HAP-1 (cell line): ENCODE data around the gene DLG2.
A peak's percentile ranks its signal among the peaks of the same experiment; 100 is the strongest.
"Not testable (repeated sequence)": the region's sequence is repeated elsewhere in the genome, so short reads cannot be mapped to it uniquely, and the experiment has no call there.

Experiments
- DNase-seq, 2 experiments: peaks; one replicate each; pipeline ENCODE4 v3.0.0-alpha.2; 2016 to 2020; ENCODE audit warnings: low spot score in 2 of 2
- H3K27me3 ChIP-seq: fragments of 250-450 bp; sonication (Bioruptor Pico); 2 replicates; pipeline ENCODE4 v1.5.1; 2020; ENCODE audit warnings: low read depth, mild to moderate bottlenecking, moderate library complexity
- H3K36me3 ChIP-seq: fragments of 250-450 bp; sonication (Bioruptor Pico); replicated peaks from 2 replicates; pipeline ENCODE4 v1.5.1; 2020; ENCODE audit warnings: mild to moderate bottlenecking
- H3K4me1 ChIP-seq: fragments of 250-450 bp; sonication (Bioruptor Pico); 2 replicates; pipeline ENCODE4 v1.5.1; 2020; ENCODE audit warnings: mild to moderate bottlenecking
- H3K4me3 ChIP-seq: fragments of 250-450 bp; sonication (Bioruptor Pico); 2 replicates; pipeline ENCODE4 v1.5.1; 2020; ENCODE audit warnings: mild to moderate bottlenecking, moderate library complexity
- H3K9me3 ChIP-seq: fragments of 250-450 bp; sonication (Bioruptor Pico); 2 replicates; pipeline ENCODE4 v1.5.1; 2020; ENCODE audit warnings: mild to moderate bottlenecking, moderate library complexity
- in situ Hi-C: fragments of 300-500 bp; cut with MboI; formaldehyde crosslinking; loops from 3 replicates; pipeline ENCODE4 v1.14.3; 2020; ENCODE audit warnings: low sequenced_read_pairs, inconsistent platforms, mixed read lengths

The DLG2 gene

GRCh38 chr11:83736684-83737083 is 1890.5 kb downstream of the DLG2 start:
- H3K9me3 ChIP-seq, result no peaks in the 10 kb centered on the region
- H3K4me1 ChIP-seq, result no peaks in the 10 kb centered on the region
- no peaks in the 10 kb centered on the region for H3K36me3 ChIP-seq
- DNase-seq, result no peak
- no peaks in the 10 kb centered on the region for H3K27me3 ChIP-seq
- no peak overlapping the region for H3K4me3 ChIP-seq
- in situ Hi-C loops, result no loop called here

- Histone ChIP-seq H3K36me3 (no peaks in the 10 kb centered on the region), H3K9me3 (no peaks in the 10 kb centered on the region), H3K27me3 (0 out of 2 replicates have a peak, but pooled peaks cover 2% of the 10 kb centered on the region), H3K4me3 (no peak overlapping the region), H3K4me1 (no peaks in the 10 kb centered on the region)
- no peak for DNase-seq
- in situ Hi-C loops, result no loop called here
Observed at GRCh38 chr11:83734120-83734519, 1893.0 kb downstream of the DLG2 start.

GRCh38 chr11:83731288-83731687 is 1895.9 kb downstream of the DLG2 start:
- H3K27me3 ChIP-seq, in situ Hi-C loops, H3K4me1 ChIP-seq, H3K36me3 ChIP-seq, DNase-seq, H3K9me3 ChIP-seq, H3K4me3 ChIP-seq: not testable (repeated sequence)

GRCh38 chr11:83728281-83728680 is 1898.9 kb downstream of the DLG2 start:
- Histone ChIP-seq H3K4me3 (no peak overlapping the region), H3K4me1 (no peaks in the 10 kb centered on the region), H3K36me3 (no peaks in the 10 kb centered on the region), H3K9me3 (no peaks in the 10 kb centered on the region), H3K27me3 (peaks cover 6% of the 10 kb centered on the region; the same call in 1 of the 2 replicates)
- DNase-seq, result no peak
- in situ Hi-C loops, result no loop called here

- Histone ChIP-seq H3K4me1 (no peaks in the 10 kb centered on the region), H3K4me3 (no peak overlapping the region), H3K9me3 (no peaks in the 10 kb centered on the region), H3K36me3 (no peaks in the 10 kb centered on the region), H3K27me3 (peaks cover 6% of the 10 kb centered on the region; the same call in 1 of the 2 replicates)
- no peak for DNase-seq
- in situ Hi-C loops, result no loop called here
Observed at GRCh38 chr11:83727251-83727650, 1899.9 kb downstream of the DLG2 start.

DNA sequence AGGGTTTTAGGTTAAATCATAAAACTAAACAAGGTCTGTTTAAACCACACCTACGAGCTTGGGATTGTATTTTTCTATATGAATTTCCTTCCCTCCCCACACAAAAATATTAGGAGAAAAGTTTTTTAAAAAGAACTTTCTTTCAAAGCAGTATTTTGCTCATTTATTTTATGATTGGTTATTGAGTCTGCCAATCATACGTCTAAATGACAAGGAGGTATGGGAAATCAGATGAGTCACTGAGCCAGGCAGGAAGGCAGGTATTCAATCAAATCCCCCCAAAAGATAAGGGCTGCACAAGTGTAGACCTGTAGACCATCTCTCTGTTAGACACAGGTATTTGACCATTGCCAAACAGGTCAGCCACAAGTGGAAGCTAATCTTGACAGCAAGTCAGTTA is 1900.8 kb downstream of the DLG2 start:
- no peaks in the 10 kb centered on the region for H3K4me1 ChIP-seq
- H3K27me3 ChIP-seq, result peaks cover 6% of the 10 kb centered on the region; the same call in 1 of the 2 replicates
- in situ Hi-C loops, result no loop called here
- H3K9me3 ChIP-seq, result no peaks in the 10 kb centered on the region
- no peak for DNase-seq
- no peak overlapping the region for H3K4me3 ChIP-seq
- H3K36me3 ChIP-seq, result no peaks in the 10 kb centered on the region

- no peaks in the 10 kb centered on the region for H3K9me3 ChIP-seq
- in situ Hi-C loops, result no loop called here
- no peak for DNase-seq
- peaks cover 6% of the 10 kb centered on the region; the same call in 1 of the 2 replicates for H3K27me3 ChIP-seq
- H3K36me3 ChIP-seq, result no peaks in the 10 kb centered on the region
- H3K4me1 ChIP-seq, result no peaks in the 10 kb centered on the region
- H3K4me3 ChIP-seq, result no peak overlapping the region
Observed at GRCh38 chr11:83725728-83726127, 1901.4 kb downstream of the DLG2 start.

GRCh38 chr11:83725269-83725560 is 1901.9 kb downstream of the DLG2 start:
- no peak overlapping the region for H3K4me3 ChIP-seq
- DNase-seq, result no peak
- H3K9me3 ChIP-seq, result no peaks in the 10 kb centered on the region
- peaks cover 6% of the 10 kb centered on the region; the same call in 1 of the 2 replicates for H3K27me3 ChIP-seq
- in situ Hi-C loops, result no loop called here
- no peaks in the 10 kb centered on the region for H3K36me3 ChIP-seq
- no peaks in the 10 kb centered on the region for H3K4me1 ChIP-seq

GRCh38 chr11:83723999-83724398 is 1903.1 kb downstream of the DLG2 start:
- H3K9me3 ChIP-seq, result no peaks in the 10 kb centered on the region
- in situ Hi-C loops, result no loop called here
- no peaks in the 10 kb centered on the region for H3K4me1 ChIP-seq
- DNase-seq, result peak; percentile 11 to 40
- peaks cover 4% of the 10 kb centered on the region; the same call in 1 of the 2 replicates for H3K27me3 ChIP-seq
- H3K36me3 ChIP-seq, result no peaks in the 10 kb centered on the region
- no peak overlapping the region for H3K4me3 ChIP-seq

DNA sequence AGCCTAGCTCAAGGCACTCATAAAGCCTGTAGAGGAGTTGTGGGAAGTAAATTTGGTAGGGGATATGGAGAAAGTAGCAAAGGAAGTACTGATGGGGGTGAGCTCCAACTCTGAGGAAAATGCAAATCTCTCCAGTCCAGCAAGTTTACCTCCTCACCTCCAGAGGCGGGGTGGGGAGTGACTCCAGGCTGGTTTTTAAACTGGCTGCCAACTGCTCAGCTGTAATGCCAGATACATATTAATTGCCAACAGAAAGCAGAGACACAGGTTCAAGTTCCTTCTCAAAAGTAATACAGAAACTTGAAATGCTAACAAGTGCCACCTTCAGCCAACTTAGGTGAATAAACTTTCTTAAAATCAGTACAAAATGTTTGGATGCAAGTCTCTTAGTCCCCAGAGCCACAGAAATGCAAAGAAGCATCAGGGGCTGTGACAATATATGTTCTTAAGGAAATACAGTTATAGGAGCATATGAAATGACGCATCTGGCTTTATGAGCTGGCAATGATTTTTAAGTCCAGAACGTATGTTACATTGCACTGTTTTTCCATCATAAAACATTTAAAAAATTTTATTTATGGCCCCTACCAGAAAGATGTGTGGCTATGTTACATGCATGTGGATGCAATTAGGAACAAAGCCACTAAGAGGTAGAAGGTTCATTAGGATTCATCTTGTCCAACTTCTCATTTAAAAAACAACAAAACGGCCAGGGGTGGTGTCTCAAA is 1904.6 kb downstream of the DLG2 start:
- Histone ChIP-seq H3K36me3 (no peaks in the 10 kb centered on the region), H3K4me3 (no peak overlapping the region), H3K27me3 (peaks cover 2% of the 10 kb centered on the region; the same call in 1 of the 2 replicates), H3K9me3 (no peaks in the 10 kb centered on the region), H3K4me1 (no peaks in the 10 kb centered on the region)
- in situ Hi-C loops, result no loop called here
- DNase-seq, result no peak

DNA sequence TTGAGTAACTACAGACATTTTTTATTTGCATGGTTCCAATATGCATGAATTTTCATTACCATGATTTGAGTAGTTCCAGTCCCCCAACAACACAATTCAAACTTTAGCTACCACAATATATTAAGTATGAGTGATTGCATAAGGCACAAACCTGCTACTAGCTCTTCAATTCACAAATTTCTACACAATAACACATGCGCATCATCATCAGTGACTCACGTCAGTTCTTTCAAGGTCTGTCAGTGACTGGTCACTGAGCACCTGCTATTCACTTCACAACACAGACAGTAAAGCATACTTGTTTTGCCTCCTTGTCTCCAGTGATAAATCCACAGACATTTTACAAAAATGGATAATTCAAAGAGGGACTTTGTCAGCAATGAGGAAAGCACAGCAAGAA is 1905.9 kb downstream of the DLG2 start:
- Histone ChIP-seq H3K36me3 (no peaks in the 10 kb centered on the region), H3K4me1 (no peaks in the 10 kb centered on the region), H3K4me3 (no peak overlapping the region), H3K9me3 (no peaks in the 10 kb centered on the region), H3K27me3 (peaks cover 2% of the 10 kb centered on the region; the same call in 1 of the 2 replicates)
- no peak for DNase-seq
- in situ Hi-C loops, result no loop called here

GRCh38 chr11:83720675-83721074 is 1906.5 kb downstream of the DLG2 start:
- Histone ChIP-seq H3K27me3 (peaks cover 2% of the 10 kb centered on the region; the same call in 1 of the 2 replicates), H3K4me3 (no peak overlapping the region), H3K9me3 (no peaks in the 10 kb centered on the region), H3K4me1 (no peaks in the 10 kb centered on the region), H3K36me3 (no peaks in the 10 kb centered on the region)
- no peak for DNase-seq
- in situ Hi-C loops, result no loop called here

DNA sequence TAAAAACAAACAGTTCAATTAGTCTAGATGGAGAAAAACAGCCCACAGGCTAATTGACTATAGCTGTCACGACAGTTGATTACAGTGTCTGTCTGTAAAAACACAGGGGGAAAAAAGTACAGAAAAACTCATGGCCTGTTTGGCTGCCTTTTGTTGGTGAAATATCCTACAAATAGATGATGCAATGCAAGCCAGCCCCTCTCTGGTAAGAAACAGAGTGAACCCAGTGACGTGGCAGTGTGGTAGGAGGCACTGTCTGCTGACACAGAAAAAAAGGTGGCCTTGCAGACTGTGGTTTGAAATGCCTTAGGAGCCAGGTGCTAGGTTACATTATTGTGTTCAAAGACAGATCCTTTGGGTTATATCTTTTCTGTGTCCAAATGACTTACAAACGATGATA is 1909.6 kb downstream of the DLG2 start:
- H3K36me3 ChIP-seq, result no peaks in the 10 kb centered on the region
- no peaks in the 10 kb centered on the region for H3K27me3 ChIP-seq
- H3K4me1 ChIP-seq, result no peaks in the 10 kb centered on the region
- H3K9me3 ChIP-seq, result no peaks in the 10 kb centered on the region
- in situ Hi-C loops, result no loop called here
- DNase-seq, result no peak
- H3K4me3 ChIP-seq, result no peak overlapping the region

DNA sequence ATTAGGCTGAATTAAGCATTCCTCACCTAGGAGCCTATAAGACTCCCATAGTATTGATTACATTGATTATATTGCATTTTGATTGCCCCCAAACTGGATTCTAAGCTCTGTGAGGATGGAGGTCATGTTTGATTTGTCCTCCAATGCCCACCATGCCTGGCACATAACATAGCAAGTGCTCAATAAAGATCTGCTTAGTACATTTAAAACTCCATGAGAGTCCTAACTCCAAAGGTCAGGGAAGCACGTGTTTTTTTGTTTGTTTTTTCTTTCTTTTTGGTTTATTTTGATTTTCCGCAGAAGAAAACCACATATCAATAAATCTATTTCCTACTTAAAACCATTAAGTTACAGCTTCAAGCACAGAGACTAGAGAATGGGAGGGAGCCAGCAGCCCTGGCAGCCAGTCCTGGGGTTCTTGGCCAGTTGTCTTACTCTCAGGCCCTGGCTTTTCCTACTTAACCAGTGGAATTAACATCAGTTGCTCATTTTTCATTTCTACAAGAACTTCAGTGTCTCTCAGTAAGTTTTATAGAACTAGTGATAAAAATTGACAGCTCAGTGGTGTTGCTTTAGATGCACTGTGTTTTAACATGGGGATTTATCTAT is 1911.1 kb downstream of the DLG2 start:
- in situ Hi-C loops, result no loop called here
- Histone ChIP-seq H3K36me3 (no peaks in the 10 kb centered on the region), H3K27me3 (no peaks in the 10 kb centered on the region), H3K4me1 (no peaks in the 10 kb centered on the region), H3K9me3 (no peaks in the 10 kb centered on the region), H3K4me3 (no peak overlapping the region)
- no peak for DNase-seq
